ENCODE data around the gene SLA2.
"Not testable (repeated sequence)": the region's sequence is repeated elsewhere in the genome, so short reads cannot be mapped to it uniquely, and the experiment has no call there.

The SLA2 gene

DNA sequence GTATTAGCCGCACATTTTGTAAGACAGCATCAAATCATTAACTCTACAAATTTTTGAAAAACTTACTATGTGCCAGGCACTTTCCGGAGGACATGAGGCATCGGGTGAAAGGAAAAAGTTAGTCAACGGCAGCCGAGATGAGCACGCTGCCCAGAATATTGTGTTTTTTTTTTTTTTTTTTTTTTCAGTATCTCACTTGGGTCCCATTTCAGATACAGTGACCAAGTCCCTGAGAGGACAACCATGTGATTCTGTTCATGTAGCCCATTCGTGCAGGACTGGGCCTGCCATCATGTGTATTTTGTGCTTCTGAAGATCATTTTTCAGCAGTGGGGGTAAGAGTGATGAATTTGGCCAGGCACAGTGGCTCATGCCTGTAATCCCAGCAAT lies 1.3 kb downstream of the SLA2 start:
- DNase-seq, result no peak

DNA sequence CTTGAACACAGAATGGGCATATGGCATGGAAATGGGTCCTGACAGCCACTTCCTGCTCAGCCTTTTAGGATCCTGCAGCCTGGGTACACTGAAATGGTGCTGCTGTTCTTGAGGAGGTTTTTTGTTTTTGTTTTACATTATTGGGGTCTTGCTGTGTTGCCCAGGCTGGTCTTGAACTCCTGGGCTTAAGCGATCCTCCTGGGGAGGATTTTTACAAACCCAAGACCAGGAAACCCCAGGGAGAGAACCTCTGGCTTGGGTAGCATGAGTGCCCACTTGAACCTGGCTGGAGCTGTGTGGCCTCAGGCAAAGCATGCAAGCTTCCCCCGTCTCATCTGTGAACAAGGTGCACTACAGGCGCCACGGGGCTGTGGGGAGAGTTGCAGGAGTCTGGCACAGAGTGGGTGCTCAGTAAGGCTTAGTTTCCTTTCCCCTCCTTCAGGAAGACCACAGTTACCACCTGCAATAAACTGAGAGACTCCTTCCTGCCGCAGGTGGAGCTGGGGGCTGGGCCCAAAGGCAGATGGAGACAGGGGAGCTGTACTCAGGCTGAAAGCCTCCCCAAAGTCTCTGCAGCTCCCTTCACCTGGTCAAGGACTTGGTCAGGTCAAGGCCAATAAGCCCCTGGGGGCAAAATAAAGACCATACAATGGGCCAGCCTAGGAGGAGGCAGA lies 1.8 kb downstream of the SLA2 start:
- no peak for DNase-seq

DNA sequence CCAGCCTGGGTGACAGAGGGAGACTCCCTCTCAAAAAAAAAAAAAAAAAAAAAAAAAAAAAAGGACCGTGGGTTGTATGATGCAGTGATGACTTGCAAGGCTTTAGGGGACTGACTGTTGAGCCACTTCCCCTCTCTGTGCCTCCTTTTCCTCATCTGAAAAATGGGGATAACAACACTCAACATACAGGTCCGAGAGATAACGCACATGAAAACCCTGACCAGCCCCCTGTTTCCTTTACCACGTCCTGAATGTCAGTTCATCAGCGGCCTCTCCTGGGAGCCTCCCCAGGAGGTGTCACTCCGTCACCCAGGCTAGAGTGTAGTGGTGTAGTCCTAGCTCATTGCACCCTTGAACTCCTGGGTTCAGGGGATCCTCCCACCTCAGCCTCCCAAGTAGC lies 3.9 kb downstream of the SLA2 start:
- DNase-seq, result no peak

DNA sequence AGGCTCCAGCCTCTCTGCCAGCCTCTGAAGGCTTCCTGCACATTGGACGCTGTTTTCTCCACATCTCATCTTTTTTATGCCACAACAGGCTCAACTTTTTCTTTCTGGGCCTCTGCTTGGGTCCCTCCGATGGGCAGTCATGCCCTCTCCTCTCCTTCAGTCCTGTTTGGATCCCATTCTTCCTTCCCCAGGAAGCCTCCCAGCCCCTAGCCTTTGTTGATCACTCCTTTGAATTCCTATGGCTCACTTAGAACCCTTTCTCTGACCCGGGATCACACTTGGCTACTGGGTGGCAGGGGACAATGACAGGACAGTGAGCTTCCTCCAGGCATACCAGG lies 4.5 kb downstream of the SLA2 start:
- DNase-seq, result no peak

DNA sequence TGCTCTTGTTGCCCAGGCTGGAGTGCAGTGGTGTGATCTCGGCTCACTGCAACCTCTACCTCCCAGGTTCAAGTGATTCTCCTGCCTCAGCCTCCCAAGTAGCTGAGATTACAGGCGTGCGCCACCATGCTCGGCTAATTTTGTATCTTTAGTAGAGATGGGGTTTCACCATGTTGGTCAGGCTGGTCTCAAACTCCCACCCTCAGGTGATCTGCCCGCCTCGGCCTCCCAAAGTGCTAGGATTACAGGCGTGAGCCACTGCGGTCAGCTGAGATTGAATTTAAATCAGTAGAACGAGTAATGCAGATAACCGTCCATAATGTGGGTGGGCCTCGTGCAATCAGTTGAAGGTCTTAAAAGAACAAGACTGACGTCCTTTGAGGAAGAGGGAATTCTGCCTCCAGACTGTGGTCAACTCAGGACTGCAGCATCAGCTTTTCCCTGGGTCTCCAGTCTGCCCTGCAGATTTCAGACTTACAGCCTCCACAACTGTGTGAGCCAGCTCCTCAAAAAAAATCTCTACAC lies 7.1 kb downstream of the SLA2 start:
- not testable (repeated sequence) for DNase-seq

GRCh38 chr20:36634342-36634741 lies 11.7 kb downstream of the SLA2 start:
- DNase-seq, result no peak

- DNase-seq, result no peak
These were observed 12.7 kb downstream of the SLA2 start for GRCh38 chr20:36633285-36633772.

DNA sequence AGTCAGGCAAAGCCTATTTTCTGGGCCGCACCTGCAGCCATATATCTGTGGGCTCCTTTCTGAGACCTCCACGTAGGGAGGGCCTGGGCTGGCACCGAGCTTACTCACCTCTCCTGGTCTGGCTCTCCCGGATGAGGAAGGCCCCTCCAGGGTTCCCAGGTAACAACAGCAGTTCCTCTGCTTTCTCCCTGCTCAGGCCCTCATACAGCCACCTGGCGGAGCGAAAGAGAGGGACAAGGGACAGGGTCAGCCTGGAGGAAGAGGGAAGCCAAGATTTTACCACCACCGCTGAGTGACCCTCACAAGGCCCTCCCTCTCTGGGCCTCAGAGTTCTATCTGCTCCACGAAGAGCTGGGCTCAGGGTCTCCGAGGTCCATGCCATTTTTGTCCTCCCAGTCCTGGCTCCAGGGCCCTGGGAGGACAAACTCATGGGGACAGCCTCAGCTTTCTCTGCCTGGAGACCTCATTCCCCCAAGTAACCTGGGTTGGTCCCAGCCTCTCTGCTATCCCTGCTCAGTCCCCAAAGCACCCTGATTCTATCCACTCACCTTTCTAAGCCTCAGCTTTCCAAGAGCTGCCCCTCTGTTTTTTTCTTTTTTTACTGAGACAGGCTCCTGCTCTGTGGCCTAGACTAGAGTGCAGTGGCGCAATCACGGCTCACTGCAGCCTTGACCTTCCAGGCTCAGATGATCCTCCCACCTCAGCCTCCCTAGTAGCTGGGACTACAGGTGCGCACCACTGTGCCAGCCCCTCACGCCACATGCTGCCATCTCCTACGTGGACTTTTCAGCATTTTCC lies 13.3 kb downstream of the SLA2 start:
- DNase-seq, result no peak

- no peak for DNase-seq
These were observed 13.9 kb downstream of the SLA2 start for GRCh38 chr20:36632147-36632486.

DNA sequence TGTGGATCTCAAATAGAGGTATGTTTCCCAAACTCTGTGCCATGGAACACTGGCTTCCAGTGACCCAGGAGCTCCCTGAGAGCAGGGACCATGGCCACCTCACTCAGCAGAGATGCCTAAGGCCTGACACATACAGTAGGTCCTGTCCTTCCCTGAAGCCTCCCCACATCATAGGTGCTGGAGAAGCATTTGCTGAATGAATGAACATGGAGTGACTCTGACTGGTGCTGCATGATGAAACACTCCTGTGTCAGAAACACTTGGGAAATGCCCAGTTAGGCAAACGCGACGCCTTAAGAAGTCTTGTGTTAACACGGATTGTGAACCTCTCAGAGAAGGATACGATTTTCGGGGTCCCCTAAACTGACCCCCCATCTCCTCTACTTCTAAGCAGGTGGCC lies 14.3 kb downstream of the SLA2 start:
- DNase-seq, result no peak

DNA sequence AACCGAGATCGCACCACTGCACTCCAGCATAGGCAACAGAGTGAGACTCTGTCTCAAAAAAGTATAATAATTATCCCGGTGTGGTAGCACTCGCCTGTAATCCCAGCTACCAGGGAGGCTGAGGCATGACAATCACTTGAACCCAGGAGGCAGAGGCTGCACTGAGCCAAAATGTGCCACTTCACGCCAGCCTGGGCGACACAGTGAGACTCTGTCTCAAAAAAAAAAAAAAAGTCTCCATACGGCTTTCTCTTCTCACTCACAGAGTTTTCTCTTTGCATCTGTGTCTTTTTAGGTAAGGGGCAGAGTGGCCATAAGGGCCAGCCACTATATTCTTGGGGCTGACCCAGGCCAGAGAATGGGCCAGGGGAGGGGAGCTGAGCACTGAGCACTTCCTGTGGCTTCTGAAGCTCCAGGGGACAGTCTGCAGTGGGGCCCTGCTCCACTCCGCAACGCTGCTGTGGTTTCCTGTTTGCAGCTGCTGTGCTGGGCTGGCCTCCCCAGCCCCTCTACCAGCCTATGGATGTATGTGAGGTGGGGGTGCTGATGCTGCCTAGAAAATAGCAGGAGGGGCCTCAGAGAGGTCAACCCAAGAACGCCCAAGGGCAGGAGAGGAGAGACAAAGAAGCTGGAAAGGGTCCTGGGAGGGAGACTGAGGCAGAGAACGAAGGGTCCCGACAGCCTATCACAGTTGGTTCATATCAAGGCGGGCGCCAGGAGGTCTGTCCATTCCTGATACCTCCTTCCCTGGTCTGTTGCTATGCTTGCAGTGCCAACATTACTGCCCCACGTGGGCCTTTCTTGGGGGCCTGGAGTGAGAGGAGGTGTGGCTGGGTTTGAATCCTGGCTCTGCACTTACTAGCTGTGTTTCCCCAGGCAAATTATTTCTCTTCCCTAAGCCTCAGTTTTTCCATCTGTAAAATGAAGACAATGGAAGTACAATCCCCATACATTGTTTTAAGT lies 16.0 kb downstream of the SLA2 start:
- no peak for DNase-seq

- DNase-seq, result no peak
These were observed 17.9 kb downstream of the SLA2 start for GRCh38 chr20:36628076-36628475.

GRCh38 chr20:36624944-36625324 lies 21.1 kb downstream of the SLA2 start:
- DNase-seq, result no peak

- DNase-seq, result no peak
These were observed 21.7 kb downstream of the SLA2 start for GRCh38 chr20:36624068-36624943.

GRCh38 chr20:36623444-36623843 lies 22.6 kb downstream of the SLA2 start:
- DNase-seq, result no peak

GRCh38 chr20:36620917-36621316 lies 25.1 kb downstream of the SLA2 start:
- no peak for DNase-seq

DNA sequence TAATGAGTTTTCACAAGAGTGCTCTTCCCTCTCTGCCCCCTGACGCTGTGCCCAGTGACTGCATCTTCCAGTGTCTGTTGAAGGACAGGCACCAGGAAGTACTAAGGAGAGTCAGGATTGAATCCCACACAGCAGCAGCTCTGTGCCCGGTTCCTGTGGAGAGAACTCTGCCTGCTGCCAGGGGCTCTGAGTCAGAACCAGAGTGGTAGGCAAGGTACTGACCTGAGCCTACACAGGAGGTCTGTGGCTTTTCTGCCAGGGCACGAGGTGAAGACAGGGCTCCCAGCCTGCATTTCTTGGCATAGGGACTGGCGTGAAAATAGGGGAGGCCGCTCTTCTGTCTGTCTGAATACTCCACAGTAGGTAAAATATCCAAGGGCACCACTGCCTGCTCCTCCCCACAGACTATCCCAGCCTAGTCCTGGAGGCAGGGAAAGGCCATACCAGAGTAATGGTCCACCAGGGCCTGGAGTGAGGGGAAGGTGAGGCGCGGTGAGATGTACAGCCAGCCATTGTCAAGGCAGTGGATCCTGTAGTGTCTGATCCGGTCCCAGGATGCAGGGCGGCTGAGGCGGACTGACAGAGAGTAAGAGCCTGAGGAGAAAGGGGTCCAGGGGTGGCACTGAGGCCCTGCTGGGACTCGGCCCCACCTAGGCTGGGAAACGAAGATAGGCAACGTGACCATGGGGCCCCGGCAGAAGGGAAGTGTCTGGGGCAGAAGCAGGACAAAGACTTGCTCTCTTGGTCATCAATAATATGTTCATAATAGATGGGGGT lies 31.0 kb downstream of the SLA2 start:
- DNase-seq, result no peak

DNA sequence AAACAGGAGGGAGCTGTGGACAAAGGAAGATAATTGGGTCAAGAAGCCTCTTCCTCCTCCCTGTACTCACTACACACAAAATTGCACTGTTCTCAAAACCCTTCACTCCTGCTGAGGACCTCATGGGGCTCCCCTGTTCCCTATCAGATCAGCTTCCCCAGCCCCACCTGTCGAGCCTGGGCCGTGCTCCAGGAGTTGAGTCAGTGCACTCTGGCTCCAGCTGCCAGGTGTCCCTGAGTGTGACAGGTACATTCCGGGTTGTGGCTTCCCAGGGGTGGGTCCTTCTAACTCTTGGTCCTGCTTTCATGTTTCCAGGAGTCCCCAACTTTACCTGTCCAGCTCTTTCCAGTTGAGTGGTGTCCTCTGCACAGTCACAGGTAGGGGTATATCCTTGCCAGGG lies 32.0 kb downstream of the SLA2 start:
- DNase-seq, result no peak

GRCh38 chr20:36611625-36612024 lies 34.4 kb downstream of the SLA2 start:
- no peak for DNase-seq

- DNase-seq, result not testable (repeated sequence)
These were observed 37.6 kb downstream of the SLA2 start for GRCh38 chr20:36608388-36608728.

DNA sequence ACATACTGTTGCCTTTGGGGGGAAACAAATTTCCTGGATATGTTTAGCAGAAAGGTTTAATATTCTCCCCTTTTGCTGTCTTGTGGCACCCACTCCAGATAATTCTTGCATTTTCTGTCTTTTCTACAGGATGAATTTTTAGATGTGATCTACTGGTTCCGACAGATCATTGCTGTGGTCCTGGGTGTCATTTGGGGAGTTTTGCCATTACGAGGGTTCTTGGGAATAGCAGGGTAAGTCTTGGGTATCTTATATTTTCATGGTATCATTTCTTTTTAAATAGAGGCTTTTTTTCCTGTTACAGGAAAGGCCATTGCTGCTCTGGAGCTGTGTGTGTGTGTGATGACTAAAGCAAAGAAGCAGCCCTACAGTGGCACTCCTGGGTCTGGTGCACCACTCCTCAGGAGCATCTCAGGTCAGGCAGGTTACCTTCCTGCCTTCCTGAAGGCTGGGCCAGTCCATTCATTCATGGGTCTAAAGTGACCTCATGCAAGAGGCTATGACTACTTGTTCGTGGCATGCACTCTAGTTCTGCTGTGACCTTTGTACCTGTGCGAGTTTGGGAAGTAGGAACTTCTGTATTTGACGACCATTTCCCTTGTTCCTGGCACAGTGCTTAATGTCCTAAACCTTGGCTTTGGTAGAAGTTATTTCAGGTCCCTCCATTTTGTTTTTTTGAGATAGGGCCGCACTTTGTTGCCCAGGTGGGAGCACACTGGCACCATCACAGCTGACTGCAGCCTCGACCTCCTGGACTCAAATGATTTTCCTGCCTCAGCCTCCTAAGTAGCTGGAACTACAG lies 38.2 kb downstream of the SLA2 start:
- no peak for DNase-seq
